ENCODE data around the gene NKX2-1. TPM values are rescaled to one million over a fixed set of nuclear protein-coding genes. Genes with fewer than 3 reads are reported as not detected.

The NKX2-1 gene
- total RNA-seq, 5 donors from 2014 or later (not counting 1 experiment from before 2014, with no cell fraction given), result 0.16 to 0.23 (median 0.16) TPM; not detected in 2

DNA sequence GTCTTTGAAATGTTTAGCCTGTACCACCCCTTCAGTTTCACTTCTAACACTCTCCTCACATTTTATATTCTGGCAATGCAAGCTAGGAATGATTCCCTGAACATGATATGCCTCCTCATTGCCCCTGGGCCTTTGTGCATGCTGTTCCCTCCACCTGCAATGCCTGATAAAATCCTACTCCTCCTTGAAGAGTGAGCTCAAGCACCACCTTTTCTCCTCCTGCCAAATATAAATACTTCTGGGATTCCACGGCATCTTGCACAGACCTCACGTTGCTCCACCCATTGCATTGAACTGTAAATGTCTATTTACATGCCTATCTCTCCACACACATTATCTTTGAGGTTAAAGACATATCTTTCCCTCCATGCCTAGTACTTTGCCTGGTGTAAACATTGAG, 21.1 kb downstream of the NKX2-1 start:
- Mint-ChIP-seq H3K36me3 (no peaks in the 10 kb centered on the region), H3K27me3 (peaks cover 46 to 47% of the 10 kb centered on the region in 2 donors), H3K9me3 (no peaks in the 10 kb centered on the region), H3K27ac (no peak overlapping the region), H3K4me1 (peaks cover 2 to 5% (median 3%) of the 10 kb centered on the region in 3 donors), H3K4me3 (no peak overlapping the region)
- ATAC-seq (replicated peaks in 1 of 4), result no peak
- ChIA-PET CTCF (no interaction called here), POLR2A (no interaction called here)
- Histone ChIP-seq H3K4me1 (ENCODE audit: control insufficient read depth in 1 of 2, extremely low read depth in 1 of 2, insufficient read depth in 2 of 2, low read length in 2 of 2) (no peaks in the 10 kb centered on the region), H3K36me3 (ENCODE audit: control insufficient read depth in 2 of 2, extremely low read depth in 1 of 2, insufficient read depth in 1 of 2, low read length in 1 of 2) (no peaks in the 10 kb centered on the region), H3K4me3 (ENCODE audit: control insufficient read depth in 1 of 2, extremely low read depth in 1 of 2, low read length in 1 of 2) (no peak overlapping the region), H3K27me3 (replicated peaks in 1 of 2; ENCODE audit: control insufficient read depth in 2 of 2, extremely low read depth in 1 of 2, insufficient read depth in 2 of 2, low read length in 1 of 2) (peaks cover 10 to 19% of the 10 kb centered on the region in 2 experiments), H3K27ac (ENCODE audit: low read length) (no peak overlapping the region), H3K9me3 (no peaks in the 10 kb centered on the region)
- DNase-seq, result no peak
- WGBS (ENCODE audit: insufficient coverage), result no CpG with 5 or more reads among the region's 2 CpGs

GRCh38 chr14:36496346-36496745, 23.7 kb downstream of the NKX2-1 start:
- Mint-ChIP-seq H3K27ac (no peak overlapping the region), H3K9me3 (no peaks in the 10 kb centered on the region), H3K4me3 (no peak overlapping the region), H3K36me3 (no peaks in the 10 kb centered on the region), H3K27me3 (peaks cover 30 to 35% of the 10 kb centered on the region in 2 donors), H3K4me1 (no peaks in the 10 kb centered on the region)
- no peaks in the 10 kb centered on the region for H3K4me1 ChIP-seq (ENCODE audit: control insufficient read depth in 1 of 2, extremely low read depth in 1 of 2, insufficient read depth in 2 of 2, low read length in 2 of 2)
- POLR2A ChIA-PET, result no interaction called here
- CTCF ChIA-PET, result no interaction called here
- H3K4me3 ChIP-seq (ENCODE audit: control insufficient read depth in 1 of 2, extremely low read depth in 1 of 2, low read length in 1 of 2), result no peak overlapping the region
- no peaks in the 10 kb centered on the region for H3K36me3 ChIP-seq (ENCODE audit: control insufficient read depth in 2 of 2, extremely low read depth in 1 of 2, insufficient read depth in 1 of 2, low read length in 1 of 2)
- H3K9me3 ChIP-seq, result no peaks in the 10 kb centered on the region
- DNase-seq, result no peak
- H3K27ac ChIP-seq (ENCODE audit: low read length), result no peak overlapping the region
- no peak for ATAC-seq (replicated peaks in 1 of 4)
- peaks cover 4 to 11% of the 10 kb centered on the region in 2 experiments for H3K27me3 ChIP-seq (replicated peaks in 1 of 2; ENCODE audit: control insufficient read depth in 2 of 2, extremely low read depth in 1 of 2, insufficient read depth in 2 of 2, low read length in 1 of 2)
- no CpG with 5 or more reads among the region's 4 CpGs for WGBS (ENCODE audit: insufficient coverage)

GRCh38 chr14:36495666-36496065, 24.4 kb downstream of the NKX2-1 start:
- Histone ChIP-seq H3K4me3 (ENCODE audit: control insufficient read depth in 1 of 2, extremely low read depth in 1 of 2, low read length in 1 of 2) (no peak overlapping the region), H3K27me3 (replicated peaks in 1 of 2; ENCODE audit: control insufficient read depth in 2 of 2, extremely low read depth in 1 of 2, insufficient read depth in 2 of 2, low read length in 1 of 2) (peaks cover 4 to 11% of the 10 kb centered on the region in 2 experiments), H3K9me3 (no peaks in the 10 kb centered on the region), H3K4me1 (ENCODE audit: control insufficient read depth in 1 of 2, extremely low read depth in 1 of 2, insufficient read depth in 2 of 2, low read length in 2 of 2) (no peaks in the 10 kb centered on the region), H3K27ac (ENCODE audit: low read length) (no peak overlapping the region), H3K36me3 (ENCODE audit: control insufficient read depth in 2 of 2, extremely low read depth in 1 of 2, insufficient read depth in 1 of 2, low read length in 1 of 2) (no peaks in the 10 kb centered on the region)
- ChIA-PET POLR2A (no interaction called here), CTCF (no interaction called here)
- ATAC-seq (replicated peaks in 1 of 4) (no peak), DNase-seq (no peak)
- H3K27ac Mint-ChIP-seq, result no peak overlapping the region
- H3K9me3 Mint-ChIP-seq, result no peaks in the 10 kb centered on the region
- H3K27me3 Mint-ChIP-seq, result peaks cover 33 to 39% of the 10 kb centered on the region in 2 donors
- WGBS (ENCODE audit: insufficient coverage), result no CpG with 5 or more reads among the region's 3 CpGs
- H3K36me3 Mint-ChIP-seq, result no peaks in the 10 kb centered on the region
- no peaks in the 10 kb centered on the region for H3K4me1 Mint-ChIP-seq
- H3K4me3 Mint-ChIP-seq, result no peak overlapping the region

DNA sequence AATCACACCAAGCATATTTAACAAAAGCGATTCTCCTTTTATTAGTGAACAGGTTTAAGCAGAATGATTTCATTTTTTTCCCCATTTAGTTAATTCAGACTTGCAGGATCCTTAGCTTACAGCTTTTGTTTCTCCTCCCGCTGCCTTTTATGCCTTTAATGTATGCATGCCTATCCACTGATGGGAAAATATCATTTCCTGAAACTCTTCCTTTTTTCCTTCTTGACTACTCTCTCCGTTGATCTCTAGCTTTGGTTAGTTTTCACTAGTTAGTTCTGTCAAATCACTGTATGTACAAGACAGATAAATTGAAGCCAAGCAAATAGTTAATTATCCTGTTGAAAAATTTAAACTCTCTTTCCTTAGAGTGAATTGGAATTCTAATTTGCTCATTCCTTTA, 26.3 kb downstream of the NKX2-1 start:
- Histone ChIP-seq H3K9me3 (no peaks in the 10 kb centered on the region), H3K4me3 (ENCODE audit: control insufficient read depth in 1 of 2, extremely low read depth in 1 of 2, low read length in 1 of 2) (no peak overlapping the region), H3K4me1 (ENCODE audit: control insufficient read depth in 1 of 2, extremely low read depth in 1 of 2, insufficient read depth in 2 of 2, low read length in 2 of 2) (no peaks in the 10 kb centered on the region), H3K27ac (ENCODE audit: low read length) (no peak overlapping the region), H3K27me3 (replicated peaks in 1 of 2; ENCODE audit: control insufficient read depth in 2 of 2, extremely low read depth in 1 of 2, insufficient read depth in 2 of 2, low read length in 1 of 2) (peaks cover 5% of the 10 kb centered on the region in 2 experiments), H3K36me3 (ENCODE audit: control insufficient read depth in 2 of 2, extremely low read depth in 1 of 2, insufficient read depth in 1 of 2, low read length in 1 of 2) (no peaks in the 10 kb centered on the region)
- ChIA-PET CTCF (no interaction called here), POLR2A (interaction anchor here in 1 of 2 donors (0.6 kb wide), 1 partner anchor 23 kb away, joined by 3 read pairs; no protein-coding TSS in a partner anchor)
- DNase-seq (no peak), ATAC-seq (replicated peaks in 1 of 4) (no peak)
- Mint-ChIP-seq H3K36me3 (no peaks in the 10 kb centered on the region), H3K9me3 (no peaks in the 10 kb centered on the region), H3K4me3 (no peak overlapping the region), H3K27ac (no peak overlapping the region), H3K27me3 (peaks cover 28 to 34% of the 10 kb centered on the region in 2 donors), H3K4me1 (no peaks in the 10 kb centered on the region)
- WGBS (ENCODE audit: insufficient coverage), result 50% methylated on average over 1 of the region's 3 CpGs

DNA sequence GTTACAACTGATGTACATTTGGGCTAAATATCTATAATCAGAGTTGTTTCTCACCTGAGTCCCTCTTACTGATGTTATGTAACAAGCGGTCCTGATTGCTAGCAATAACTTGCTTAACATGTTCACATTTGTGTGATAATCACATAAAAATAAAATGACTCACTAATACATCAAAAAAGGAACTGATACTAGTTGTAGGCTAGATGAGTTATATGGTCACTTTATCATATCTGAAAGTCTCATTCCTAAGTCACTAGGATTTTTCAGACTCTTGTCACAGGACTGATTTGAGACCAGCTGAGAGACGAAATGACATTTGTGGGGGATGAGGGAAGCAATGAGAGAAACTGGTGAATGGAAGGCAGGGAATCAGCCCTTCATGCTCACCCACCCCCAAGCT, 34.3 kb downstream of the NKX2-1 start:
- no peak overlapping the region for H3K27ac ChIP-seq (ENCODE audit: low read length)
- CTCF ChIA-PET, result no interaction called here
- no peaks in the 10 kb centered on the region for H3K4me1 ChIP-seq (ENCODE audit: control insufficient read depth in 1 of 2, extremely low read depth in 1 of 2, insufficient read depth in 2 of 2, low read length in 2 of 2)
- Mint-ChIP-seq H3K9me3 (no peaks in the 10 kb centered on the region), H3K4me1 (no peaks in the 10 kb centered on the region), H3K27me3 (peaks cover 22 to 35% of the 10 kb centered on the region in 2 donors), H3K36me3 (no peaks in the 10 kb centered on the region), H3K4me3 (no peak overlapping the region), H3K27ac (no peak overlapping the region)
- ATAC-seq (replicated peaks in 1 of 4), result no peak
- no peaks in the 10 kb centered on the region for H3K36me3 ChIP-seq (ENCODE audit: control insufficient read depth in 2 of 2, extremely low read depth in 1 of 2, insufficient read depth in 1 of 2, low read length in 1 of 2)
- no peaks in the 10 kb centered on the region for H3K9me3 ChIP-seq
- no CpG with 5 or more reads among the region's 2 CpGs for WGBS (ENCODE audit: insufficient coverage)
- H3K4me3 ChIP-seq (ENCODE audit: control insufficient read depth in 1 of 2, extremely low read depth in 1 of 2, low read length in 1 of 2), result no peak overlapping the region
- POLR2A ChIA-PET, result interaction anchor here in 1 of 2 donors (0.5 kb wide), 1 partner anchor 22 kb away, joined by 3 read pairs; no protein-coding TSS in a partner anchor
- H3K27me3 ChIP-seq (replicated peaks in 1 of 2; ENCODE audit: control insufficient read depth in 2 of 2, extremely low read depth in 1 of 2, insufficient read depth in 2 of 2, low read length in 1 of 2), result peaks cover 2 to 5% of the 10 kb centered on the region in 2 experiments
- no peak for DNase-seq

DNA sequence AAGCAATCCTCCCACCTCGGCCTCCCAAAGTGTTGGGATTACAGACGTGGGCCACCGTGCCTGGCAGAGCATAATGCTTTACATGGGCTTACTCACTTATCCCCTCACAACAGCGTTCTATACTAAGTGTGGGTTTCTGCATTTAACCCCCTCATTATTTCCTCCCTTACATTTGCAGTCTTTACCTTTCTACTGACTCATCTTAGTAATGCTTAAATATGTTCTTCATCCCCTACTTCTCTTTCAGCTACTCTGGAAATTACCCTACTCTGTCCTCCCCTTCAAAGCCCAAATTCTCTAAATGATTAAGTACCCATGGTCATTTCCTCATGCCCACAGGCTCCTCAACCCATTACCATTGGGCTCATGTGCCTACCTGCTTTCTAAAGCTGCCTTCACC, 40.7 kb downstream of the NKX2-1 start:
- H3K27ac Mint-ChIP-seq, result no peak overlapping the region
- no peak for DNase-seq
- H3K27ac ChIP-seq (ENCODE audit: low read length), result no peak overlapping the region
- peaks cover 0 to 8% (median 0%) of the 10 kb centered on the region in 3 donors for H3K9me3 Mint-ChIP-seq
- no peaks in the 10 kb centered on the region for H3K36me3 ChIP-seq (ENCODE audit: control insufficient read depth in 2 of 2, extremely low read depth in 1 of 2, insufficient read depth in 1 of 2, low read length in 1 of 2)
- H3K27me3 Mint-ChIP-seq, result peaks cover 1 to 15% of the 10 kb centered on the region in 2 donors
- H3K4me1 Mint-ChIP-seq, result no peaks in the 10 kb centered on the region
- H3K4me3 Mint-ChIP-seq, result no peak overlapping the region
- H3K4me1 ChIP-seq (ENCODE audit: control insufficient read depth in 1 of 2, extremely low read depth in 1 of 2, insufficient read depth in 2 of 2, low read length in 2 of 2), result no peaks in the 10 kb centered on the region
- no peak overlapping the region for H3K4me3 ChIP-seq (ENCODE audit: control insufficient read depth in 1 of 2, extremely low read depth in 1 of 2, low read length in 1 of 2)
- CTCF ChIA-PET, result interaction anchor here in 1 of 2 donors (1.0 kb wide), 1 partner anchor 74 kb away, joined by 7 read pairs; no protein-coding TSS in a partner anchor
- 31% methylated on average over 3 of the region's 4 CpGs for WGBS (ENCODE audit: insufficient coverage)
- POLR2A ChIA-PET, result no interaction called here
- no peaks in the 10 kb centered on the region for H3K36me3 Mint-ChIP-seq
- no peak for ATAC-seq (replicated peaks in 1 of 4)
- no peaks in the 10 kb centered on the region for H3K9me3 ChIP-seq
- H3K27me3 ChIP-seq (replicated peaks in 1 of 2; ENCODE audit: control insufficient read depth in 2 of 2, extremely low read depth in 1 of 2, insufficient read depth in 2 of 2, low read length in 1 of 2), result peaks cover 0 to 2% of the 10 kb centered on the region in 2 experiments

- Histone ChIP-seq H3K4me1 (ENCODE audit: control insufficient read depth in 1 of 2, extremely low read depth in 1 of 2, insufficient read depth in 2 of 2, low read length in 2 of 2) (no peaks in the 10 kb centered on the region), H3K9me3 (no peaks in the 10 kb centered on the region), H3K27me3 (replicated peaks in 1 of 2; ENCODE audit: control insufficient read depth in 2 of 2, extremely low read depth in 1 of 2, insufficient read depth in 2 of 2, low read length in 1 of 2) (peaks cover 0 to 2% of the 10 kb centered on the region in 2 experiments), H3K4me3 (ENCODE audit: control insufficient read depth in 1 of 2, extremely low read depth in 1 of 2, low read length in 1 of 2) (no peak overlapping the region), H3K36me3 (ENCODE audit: control insufficient read depth in 2 of 2, extremely low read depth in 1 of 2, insufficient read depth in 1 of 2, low read length in 1 of 2) (no peaks in the 10 kb centered on the region), H3K27ac (ENCODE audit: low read length) (no peak overlapping the region)
- POLR2A ChIA-PET, result no interaction called here
- Mint-ChIP-seq H3K27ac (no peak overlapping the region), H3K4me3 (no peak overlapping the region), H3K27me3 (peaks cover 1 to 15% of the 10 kb centered on the region in 2 donors), H3K4me1 (no peaks in the 10 kb centered on the region), H3K36me3 (no peaks in the 10 kb centered on the region), H3K9me3 (peaks cover 0 to 8% (median 0%) of the 10 kb centered on the region in 3 donors)
- no peak for ATAC-seq (replicated peaks in 1 of 4)
- DNase-seq, result no peak
- WGBS (ENCODE audit: insufficient coverage), result 0% methylated on average over 1 of the region's 1 CpG
- CTCF ChIA-PET, result interaction anchor here in 1 of 2 donors (1.0 kb wide), 1 partner anchor 75 kb away, joined by 7 read pairs; no protein-coding TSS in a partner anchor
These were observed 41.2 kb downstream of the NKX2-1 start for GRCh38 chr14:36478782-36479181.
